NT2/D1 (cell line): ENCODE measurements around the gene LRRC27.

ENCODE experiments used
- DNase-seq: peaks from one replicate; pipeline ENCODE4 v3.0.0-alpha.2; 2011; ENCODE audit warnings: low read depth, low spot score
- H3K27me3 ChIP-seq: 2 replicates; pipeline ENCODE4 v1.6.0; 2011; ENCODE audit warnings: mild to moderate bottlenecking; ENCODE audit not compliant: insufficient read length, insufficient read depth
- H3K36me3 ChIP-seq: 2 replicates; pipeline ENCODE4 v1.6.1; 2011; ENCODE audit warnings: mild to moderate bottlenecking, low read length, mixed read lengths; ENCODE audit not compliant: insufficient read depth, insufficient read length
- H3K4me1 ChIP-seq: 2 replicates; pipeline ENCODE4 v1.5.1; 2011; ENCODE audit not compliant: insufficient read depth, insufficient read length
- H3K4me3 ChIP-seq: 2 replicates; pipeline ENCODE4 v1.5.1; 2011; ENCODE audit warnings: low read depth; ENCODE audit not compliant: insufficient read length
- H3K9ac ChIP-seq: 2 replicates; pipeline ENCODE4 v1.6.0; 2011; ENCODE audit warnings: low read depth; ENCODE audit not compliant: insufficient read length
- H3K9me3 ChIP-seq: 2 replicates; pipeline ENCODE4 v1.5.1; 2011; ENCODE audit warnings: mild to moderate bottlenecking, low read length; ENCODE audit not compliant: insufficient read depth
- SUZ12 ChIP-seq: IDR thresholded peaks from 2 replicates; pipeline ENCODE4 v1.6.1; 2011; ENCODE audit not compliant: insufficient read length, insufficient read depth; ENCODE audit errors: extremely low read depth
- YY1 ChIP-seq: IDR thresholded peaks from 2 replicates; pipeline ENCODE4 v1.6.1; 2011; ENCODE audit not compliant: insufficient read length, insufficient read depth
- ZNF274 ChIP-seq: IDR thresholded peaks from 2 replicates; pipeline ENCODE4 v1.6.1; 2011; ENCODE audit warnings: mild to moderate bottlenecking, low read depth, low read length

The LRRC27 gene

DNA sequence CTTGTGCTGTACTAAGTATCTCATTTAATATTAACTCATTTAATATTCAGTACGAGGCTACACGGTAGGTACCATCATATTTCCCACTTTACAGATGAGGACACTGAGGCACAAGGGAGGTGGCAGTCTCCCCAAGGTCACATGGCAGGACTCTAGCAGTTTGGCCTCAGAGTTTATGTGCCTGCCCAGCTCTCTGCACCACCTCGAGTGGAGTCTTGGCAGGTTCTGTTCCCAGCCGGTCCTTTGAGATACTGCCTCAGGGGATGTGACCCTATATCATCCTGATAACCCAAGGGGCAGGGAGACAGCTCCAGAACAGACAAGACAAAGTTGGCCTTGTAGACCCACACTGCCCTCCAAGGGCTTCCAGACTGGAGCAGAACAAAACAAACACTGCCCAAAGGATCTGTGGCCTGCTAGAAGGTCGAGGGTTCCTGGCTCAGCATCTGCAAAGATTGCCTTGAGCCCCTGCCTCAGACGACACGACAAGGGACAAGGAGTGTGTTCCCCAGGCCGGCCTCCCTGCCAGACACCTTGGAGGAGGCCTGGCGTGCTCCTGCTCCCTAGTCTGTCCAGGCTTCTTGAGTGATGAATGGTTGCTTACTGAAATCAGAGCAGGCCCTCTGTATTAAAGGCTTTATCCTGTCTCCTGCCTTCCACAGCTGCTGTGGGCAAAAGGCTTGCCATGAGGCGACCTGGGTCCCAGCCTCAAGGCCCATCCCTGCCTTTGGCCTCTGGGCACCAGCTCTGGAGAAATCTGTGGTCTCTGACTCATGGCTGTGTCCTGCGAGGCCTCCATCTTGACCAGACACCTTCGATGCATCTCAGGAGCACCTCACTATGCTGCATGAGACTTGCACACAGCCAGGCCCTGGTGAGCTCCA lies 61.1 kb downstream of the LRRC27 start:
- H3K4me3 ChIP-seq = no peak overlapping the region
- TF ChIP-seq YY1 (no peak), SUZ12 (no peak), ZNF274 (no peak)
- no peaks in the 10 kb centered on the region for H3K36me3 ChIP-seq
- H3K9me3 ChIP-seq = no peaks in the 10 kb centered on the region
- H3K9ac ChIP-seq = no peak overlapping the region
- peaks cover 12% of the 10 kb centered on the region for H3K4me1 ChIP-seq
- H3K27me3 ChIP-seq = peaks cover 13% of the 10 kb centered on the region
- no peak for DNase-seq

- Histone ChIP-seq H3K9ac (no peak overlapping the region), H3K36me3 (no peaks in the 10 kb centered on the region), H3K4me3 (no peak overlapping the region)
Measured at GRCh38 chr10:132393695-132394181, 61.7 kb downstream of the LRRC27 start.

GRCh38 chr10:132394201-132394811 lies 62.3 kb downstream of the LRRC27 start:
- H3K9ac ChIP-seq = no peak overlapping the region
- no peaks in the 10 kb centered on the region for H3K9me3 ChIP-seq
- peaks cover 12% of the 10 kb centered on the region for H3K4me1 ChIP-seq
- no peaks in the 10 kb centered on the region for H3K36me3 ChIP-seq
- H3K4me3 ChIP-seq = no peak overlapping the region
- H3K27me3 ChIP-seq = peaks cover 19% of the 10 kb centered on the region
- no peak for TF ChIP-seq SUZ12
- no peak for TF ChIP-seq ZNF274
- no peak for TF ChIP-seq YY1
- no peak for DNase-seq

More at GRCh38 chr10:132393695-132394181, 61.7 kb downstream of the LRRC27 start:
- peaks cover 19% of the 10 kb centered on the region for H3K27me3 ChIP-seq
- TF ChIP-seq YY1 (no peak), ZNF274 (no peak), SUZ12 (no peak)
- H3K4me1 ChIP-seq = peaks cover 15% of the 10 kb centered on the region
- no peak for DNase-seq
- H3K9me3 ChIP-seq = no peaks in the 10 kb centered on the region

DNA sequence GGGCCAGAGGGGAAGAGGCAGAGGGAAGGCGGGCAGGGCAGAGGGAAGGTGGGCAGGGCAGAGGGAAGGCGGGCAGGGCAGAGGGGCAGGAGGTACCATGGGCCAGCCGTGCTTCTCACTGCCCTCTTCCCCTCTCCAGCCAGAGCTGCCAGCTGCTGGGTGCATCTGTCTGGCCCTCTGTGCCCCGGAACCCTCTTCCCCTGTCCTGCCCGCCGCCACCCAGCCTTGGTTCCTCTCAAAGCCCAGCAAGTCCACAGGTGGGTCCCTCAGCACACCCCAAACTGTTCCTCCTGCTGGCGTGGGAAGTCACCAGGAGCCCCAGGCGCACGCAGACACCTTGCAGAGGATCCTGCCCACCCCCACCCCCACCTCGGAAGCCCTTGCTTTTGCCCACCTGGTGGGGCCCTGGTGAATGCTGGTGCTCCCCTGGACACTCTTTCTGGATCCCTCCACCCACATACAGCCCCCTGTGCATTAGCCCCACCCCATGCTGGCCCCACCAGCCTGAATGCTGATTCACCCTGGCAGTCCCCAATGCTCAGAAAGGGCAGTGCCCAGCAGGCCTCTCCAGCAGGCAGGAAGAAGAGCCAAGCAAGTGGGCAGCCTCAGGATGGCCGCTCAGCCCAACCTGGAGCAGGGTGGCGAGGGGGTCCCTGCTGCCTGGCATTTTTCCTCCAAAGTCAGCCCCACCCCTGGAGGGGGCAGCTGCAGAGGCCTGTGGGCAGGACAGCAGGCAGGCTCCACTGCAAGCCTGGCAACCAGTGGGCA lies 63.1 kb downstream of the LRRC27 start:
- Histone ChIP-seq H3K27me3 (peaks cover 19% of the 10 kb centered on the region), H3K4me3 (no peak overlapping the region), H3K4me1 (peaks cover 13% of the 10 kb centered on the region), H3K9me3 (no peaks in the 10 kb centered on the region), H3K9ac (peak overlapping the region; percentile 56), H3K36me3 (no peaks in the 10 kb centered on the region)
- no peak for TF ChIP-seq SUZ12
- no peak for TF ChIP-seq YY1
- TF ChIP-seq ZNF274 = no peak
- no peak for DNase-seq

DNA sequence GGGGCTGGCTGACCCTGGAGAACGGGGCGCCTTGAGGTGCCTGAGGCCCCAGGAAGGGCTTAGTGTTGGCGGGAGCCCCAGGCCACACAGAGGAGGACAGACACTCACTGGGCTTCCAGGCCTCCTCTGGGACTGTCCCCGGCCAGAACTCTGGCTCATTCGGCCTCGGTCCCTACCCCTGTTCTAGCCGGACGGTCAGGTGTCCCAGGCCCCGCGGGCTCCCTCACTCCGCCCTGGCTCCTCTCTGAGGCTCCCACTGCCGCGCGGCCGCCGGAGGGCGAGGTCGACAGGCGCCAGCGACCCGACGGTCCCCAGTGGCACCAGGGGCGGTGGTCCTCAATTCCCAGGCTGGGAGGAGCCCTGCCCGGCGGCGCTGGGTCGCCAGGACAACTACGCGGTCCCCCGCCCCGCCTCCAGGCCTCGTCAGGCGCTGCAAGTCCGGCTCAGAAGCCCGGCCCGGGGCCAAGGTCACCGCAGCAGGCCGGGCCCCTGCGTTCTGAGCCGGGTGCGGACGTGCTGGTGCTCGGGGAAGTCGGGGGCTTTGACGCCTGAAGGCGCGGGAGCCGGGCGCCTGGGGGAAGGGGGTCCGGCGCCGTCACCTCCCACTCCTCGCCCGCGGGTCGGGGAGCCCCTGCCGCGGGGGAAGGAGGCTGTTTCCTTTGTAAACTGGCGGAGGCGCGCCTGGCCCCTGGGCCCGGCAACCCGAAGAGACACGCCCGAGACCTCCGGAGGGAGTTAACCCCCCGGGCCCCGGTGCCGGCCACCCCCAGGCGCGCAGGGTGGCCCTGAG lies 63.9 kb downstream of the LRRC27 start:
- peaks cover 19% of the 10 kb centered on the region for H3K27me3 ChIP-seq
- H3K4me3 ChIP-seq = peak overlapping the region; percentile 26
- no peak for TF ChIP-seq SUZ12
- TF ChIP-seq YY1 = no peak
- TF ChIP-seq ZNF274 = no peak
- H3K9me3 ChIP-seq = no peaks in the 10 kb centered on the region
- peak overlapping the region; percentile 70 for H3K9ac ChIP-seq
- peaks cover 15% of the 10 kb centered on the region for H3K4me1 ChIP-seq
- DNase-seq = peak; percentile 23
- no peaks in the 10 kb centered on the region for H3K36me3 ChIP-seq

DNA sequence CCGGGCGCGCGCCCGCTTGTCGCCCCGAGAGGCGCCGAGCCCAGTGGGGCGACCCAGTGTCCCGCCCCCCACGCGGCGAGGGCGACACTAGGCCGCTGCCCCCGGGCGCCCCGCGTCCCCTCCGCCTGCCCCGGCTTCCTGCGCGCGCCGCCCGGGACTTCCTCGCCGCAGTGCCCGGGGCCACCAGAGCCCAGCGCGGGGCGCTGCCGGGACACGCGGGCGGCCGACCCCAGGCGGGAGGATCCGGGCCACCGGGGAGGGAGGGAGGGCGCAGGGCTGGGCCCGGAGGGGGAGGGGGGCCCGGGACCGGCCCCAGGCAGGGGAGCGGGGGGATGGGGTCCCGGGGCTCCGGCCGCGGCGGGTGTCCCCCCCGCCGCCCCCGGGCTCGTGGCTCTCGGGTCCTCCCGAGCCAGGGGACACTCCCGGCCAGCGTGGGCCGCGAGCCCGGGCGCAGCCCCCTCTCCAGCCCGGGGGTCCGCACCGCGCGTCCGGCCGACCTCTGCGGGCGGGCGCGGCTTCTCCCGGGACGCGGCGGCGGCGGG lies 64.6 kb downstream of the LRRC27 start:
- Histone ChIP-seq H3K4me3 (peak overlapping the region; percentile 26), H3K36me3 (no peaks in the 10 kb centered on the region), H3K9ac (peak overlapping the region; percentile 70), H3K9me3 (no peaks in the 10 kb centered on the region), H3K27me3 (peaks cover 19% of the 10 kb centered on the region), H3K4me1 (peaks cover 15% of the 10 kb centered on the region)
- no peak for TF ChIP-seq YY1
- TF ChIP-seq ZNF274 = no peak
- no peak for TF ChIP-seq SUZ12
- no peak for DNase-seq
